B cell (primary cell): ENCODE data around the gene ZNF580. TPM values are rescaled to one million over a fixed set of nuclear protein-coding genes. Genes with fewer than 3 reads are reported as not detected.

Experiments used
- ATAC-seq: fragments of 200-7000 bp; cut with Tn5 transposase; one replicate; pipeline ENCODE4 v1.10.0; 2021; ENCODE audit warnings: low read depth, mild to moderate bottlenecking, moderate number of reproducible peaks, moderate library complexity
- CTCF ChIA-PET: fragments of 350-600 bp; sonication (Branson Sonifier 250); formaldehyde crosslinking; loops from one replicate; lab custom pipeline; 2021; ENCODE audit warnings: antibody characterized with exemption, inconsistent platforms; lab: Charles Lee
- POLR2A ChIA-PET: fragments of 350-600 bp; sonication (Branson Sonifier 250); formaldehyde crosslinking; loops from one replicate; lab custom pipeline; 2021; ENCODE audit warnings: antibody characterized with exemption; lab: Charles Lee
- DNase-seq: peaks from one replicate; pipeline ENCODE4 v3.0.0; 2013
- H2AFZ ChIP-seq: 2 replicates; pipeline ENCODE4 v1.6.1; 2012; ENCODE audit warnings: mild to moderate bottlenecking, low read depth, low read length; ENCODE audit not compliant: insufficient read depth, poor library complexity, severe bottlenecking
- H3K27ac ChIP-seq, 2 donors: 1 replicate in 1 of 2; 2 replicates in 1 of 2; pipeline ENCODE4 v1.5.1; 2012 to 2013; ENCODE audit warnings: low read length in 2 of 2, mild to moderate bottlenecking in 2 of 2, moderate library complexity in 1 of 2
- H3K27me3 ChIP-seq, 4 experiments: fragments of 200-600 bp in 1 of 4; sonication (generic) in 1 of 4; replicated peaks in 1 of 4; 1 replicate in 2 of 4; 2 replicates in 2 of 4; pipeline versions ENCODE4 v1.6.1 to v1.7.0; 2013 to 2016; ENCODE audit warnings: low read length in 3 of 4, mild to moderate bottlenecking in 2 of 4, mixed read lengths in 1 of 4, moderate library complexity in 1 of 4; ENCODE audit not compliant: insufficient read depth in 4 of 4, control insufficient read depth in 3 of 4; ENCODE audit errors: control extremely low read depth in 1 of 4
- H3K36me3 ChIP-seq, 2 experiments: replicated peaks in 1 of 2; 1 replicate in 1 of 2; 2 replicates in 1 of 2; pipeline versions ENCODE4 v1.6.1 to v1.7.1; 2013; ENCODE audit warnings: low read length in 1 of 2; ENCODE audit not compliant: insufficient read depth in 2 of 2, control insufficient read depth in 1 of 2; ENCODE audit errors: control extremely low read depth in 1 of 2, extremely low read depth in 1 of 2
- H3K4me1 ChIP-seq, 2 donors: fragments of 200-600 bp in 1 of 2; sonication (generic) in 1 of 2; 1 replicate in 1 of 2; 2 replicates in 1 of 2; pipeline versions ENCODE4 v1.5.1 to v1.6.1; 2013 to 2017; ENCODE audit warnings: low read length in 2 of 2; ENCODE audit not compliant: control insufficient read depth in 2 of 2, insufficient read depth in 2 of 2
- H3K4me2 ChIP-seq: replicated peaks from 2 replicates; pipeline ENCODE3; 2012; ENCODE audit warnings: mild to moderate bottlenecking, low read depth, low read length; ENCODE audit not compliant: poor library complexity, severe bottlenecking
- H3K4me3 ChIP-seq, 5 experiments: fragments of 200-600 bp in 1 of 5; sonication (generic) in 1 of 5; 1 replicate in 3 of 5; 2 replicates in 2 of 5; pipeline versions ENCODE4 v1.5.1 to v1.7.0; 2011 to 2016; ENCODE audit warnings: low read length in 4 of 5, mild to moderate bottlenecking in 4 of 5, low read depth in 2 of 5, control low read depth in 1 of 5, moderate library complexity in 1 of 5; ENCODE audit not compliant: insufficient read depth in 1 of 5; ENCODE audit errors: control extremely low read depth in 1 of 5, extremely low read depth in 1 of 5
- H3K79me2 ChIP-seq: fragments of 200-600 bp; sonication (generic); one replicate; pipeline ENCODE4 v1.6.0; 2016; ENCODE audit warnings: low read length; ENCODE audit not compliant: control insufficient read depth, insufficient read depth
- H3K9ac ChIP-seq: fragments of 200-600 bp; sonication (generic); 2 replicates; pipeline ENCODE4 v1.6.1; 2017; ENCODE audit warnings: mild to moderate bottlenecking, low read length, moderate library complexity
- H3K9me3 ChIP-seq, 3 donors: one replicate each; pipeline versions ENCODE4 v1.6.1 to v1.7.1; 2013; ENCODE audit warnings: low read length in 2 of 3; ENCODE audit not compliant: control insufficient read depth in 2 of 3, insufficient read depth in 1 of 3; ENCODE audit errors: control extremely low read depth in 1 of 3
- H4K20me1 ChIP-seq: 2 replicates; pipeline ENCODE4 v1.6.0; 2012; ENCODE audit warnings: mild to moderate bottlenecking, low read length; ENCODE audit not compliant: insufficient read depth, control insufficient read depth, poor library complexity, severe bottlenecking
- H3K27ac Mint-ChIP-seq: one replicate; pipeline ENCODE4 v1.8.0; 2021; ENCODE audit warnings: mixed read lengths
- H3K27me3 Mint-ChIP-seq: one replicate; pipeline ENCODE4 v1.8.0; 2021; ENCODE audit warnings: mixed read lengths
- H3K4me1 Mint-ChIP-seq: one replicate; pipeline ENCODE4 v1.8.0; 2021; ENCODE audit warnings: mixed read lengths
- H3K4me3 Mint-ChIP-seq: one replicate; pipeline ENCODE4 v1.8.0; 2021; ENCODE audit warnings: mixed read lengths
- H3K9me3 Mint-ChIP-seq: one replicate; pipeline ENCODE4 v1.8.0; 2022; ENCODE audit warnings: mixed read lengths; ENCODE audit not compliant: insufficient read depth
- CTCF ChIP-seq: fragments of 200-600 bp; IDR thresholded peaks from one replicate; pipeline ENCODE4 v1.8.0; 2022; ENCODE audit warnings: antibody characterized with exemption, mild to moderate bottlenecking
- EZH2 ChIP-seq: IDR thresholded peaks from 2 replicates; pipeline ENCODE4 v1.6.1; 2012; ENCODE audit warnings: borderline replicate concordance, low read depth, mild to moderate bottlenecking, moderate library complexity, low read length; ENCODE audit not compliant: insufficient read depth, poor library complexity, severe bottlenecking
- WGBS: methylation state at CpG from one replicate; pipeline ENCODE4 v1.1.5; 2013; ENCODE audit warnings: missing lambda C conversion rate; ENCODE audit not compliant: insufficient coverage; 5-methylcytosine and 5-hydroxymethylcytosine counted together
- intact Hi-C: fragments of 100-400 bp; cut with micrococcal nuclease; formaldehyde crosslinking; loops from one replicate; pipeline ENCODE4 v1.10.0; 2022
- polyA plus RNA-seq: library from polyadenylated mRNA; depleted of rRNA; stranded (reverse); fragments of >200 nt; gene quantifications from 2 replicates; pipeline ENCODE4 v1.2.3, GENCODE V29; 2012
- total RNA-seq, 2 donors: library from RNA; stranded (reverse); fragments of 120-200 nt in 1 of 2; gene quantifications; 1 replicate in 1 of 2; 2 replicates in 1 of 2; pipeline versions ENCODE4 v1.2.3 to v1.2.4, GENCODE V29; 2013 to 2022

ZNF580 gene
- total and polyA plus RNA-seq, 2 donors (not counting 1 experiment from before 2014, with no cell fraction given) = 69.8 to 101 TPM

- Histone ChIP-seq H3K27me3 (no peaks in the 10 kb centered on the region), H3K9me3 (no peaks in the 10 kb centered on the region), H3K4me3 (peak within 1 kb of the TSS in 4 of 5 experiments; percentile 47 to 84 (median 69)), H3K36me3 (peaks cover 0 to 6% of the 10 kb centered on the region in 2 experiments), H2AFZ (peak within 1 kb of the TSS; percentile 82), H3K27ac (peak within 1 kb of the TSS; percentile 87), H4K20me1 (peaks cover 7% of the 10 kb centered on the region), H3K4me2 (peak within 1 kb of the TSS; percentile 81), H3K9ac (peak within 1 kb of the TSS; percentile 85), H3K4me1 (peaks cover 10 to 14% of the 10 kb centered on the region in 2 donors), H3K79me2 (peaks cover 8% of the 10 kb centered on the region)
- TF ChIP-seq EZH2 (no peak), CTCF (no peak)
- H3K4me3 Mint-ChIP-seq = peak within 1 kb of the TSS; percentile 95
- ChIA-PET POLR2A (interaction anchor here (0.5 to 2.4 kb wide), 18 partner anchors 8 to 496 kb away, joined by 3 to 58 read pairs (median 5); partner anchors contain the start of genes CCDC106, FIZ1, U2AF2 and UBE2S), CTCF (interaction anchor here (0.6 to 3.8 kb wide), 15 partner anchors 9 to 483 kb away, joined by 3 to 27 read pairs (median 5); partner anchors contain the start of genes FIZ1, ZNF628 and ZNF865)
- intact Hi-C loops = loop anchor here (1.0 to 10.0 kb wide), 9 partner anchors 8 to 520 kb away; partner anchors contain the start of genes FIZ1, ISOC2, UBE2S and ZNF444
- WGBS = under 1% methylated on average over 49 of the region's 56 CpGs
- peaks cover 18% of the 10 kb centered on the region for H3K4me1 Mint-ChIP-seq
- DNase-seq (peak; percentile 97), ATAC-seq (peak; percentile 86)
- H3K27me3 Mint-ChIP-seq = no peaks in the 10 kb centered on the region
- H3K9me3 Mint-ChIP-seq = no peaks in the 10 kb centered on the region
- H3K27ac Mint-ChIP-seq = peak within 1 kb of the TSS; percentile 99
These were observed 16.4 kb upstream of the ZNF580 start, which contains the start of gene ZNF784 for GRCh38 chr19:55624109-55625003. Gene ZNF784 (minus strand): TSS chr19:55624566. CDS start chr19:55624561, 5 bp downstream.
